CD4-positive, alpha-beta T cell treated with Interleukin-15 for 4 hours (primary cell): ENCODE measurements around the gene ZNF791.
"Not testable (repeated sequence)": the region's sequence is repeated elsewhere in the genome, so short reads cannot be mapped to it uniquely, and the experiment has no call there.

ENCODE experiments used
- DNase-seq: peaks from one replicate; pipeline ENCODE4 v3.0.0-alpha.2; 2020; ENCODE audit warnings: low spot score

ZNF791 gene

DNA sequence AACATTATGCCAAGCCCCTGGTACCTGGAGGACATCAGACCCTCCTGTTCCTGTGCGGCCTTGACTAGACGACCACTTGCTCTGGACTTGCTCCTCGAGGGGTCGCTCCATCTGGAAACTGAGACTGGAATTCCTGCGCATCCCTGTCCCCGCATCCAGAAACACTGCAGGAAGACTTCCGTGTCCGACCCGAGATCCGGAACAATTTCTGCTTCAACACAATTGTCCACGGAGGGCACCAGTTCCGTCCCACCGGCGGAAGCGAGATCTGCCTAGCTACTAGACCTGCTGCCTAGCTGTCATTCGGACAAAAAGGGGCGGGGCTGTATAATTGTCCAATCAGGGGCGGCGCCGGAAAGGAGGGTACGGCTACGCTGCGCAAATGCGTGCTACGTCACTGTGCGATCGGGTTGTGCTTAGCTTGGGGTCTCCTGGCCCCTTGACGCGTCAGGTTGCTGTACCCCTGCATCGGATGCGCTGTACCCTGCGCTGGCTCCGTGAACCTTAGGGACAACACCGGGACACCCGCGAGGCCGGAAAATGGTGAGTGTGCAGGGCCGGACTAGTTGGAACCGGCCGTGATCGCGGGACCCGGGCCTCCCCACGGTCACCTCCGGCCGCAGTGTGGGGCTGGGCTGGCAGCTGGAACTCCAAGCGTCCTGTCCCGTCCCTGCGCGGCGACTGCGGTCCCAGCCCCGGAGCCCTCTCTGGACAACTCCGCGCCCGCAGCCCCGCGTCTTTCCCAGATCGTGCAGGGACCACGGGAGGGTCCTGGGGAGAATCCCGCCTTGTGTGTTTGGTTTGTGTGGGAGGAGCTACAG, at the start of gene ZNF791, which contains the start of gene ZNF490:
Gene ZNF791, plus strand, starts transcription at position 381 of the 821 bp plus-strand sequence. Its CDS starts 160 bp downstream, at position 541.
Gene ZNF490, minus strand, starts transcription at position 274 of the 821 bp plus-strand sequence. Its CDS starts 133 bp downstream, at position 141.
- DNase-seq: peak; percentile 98

DNA sequence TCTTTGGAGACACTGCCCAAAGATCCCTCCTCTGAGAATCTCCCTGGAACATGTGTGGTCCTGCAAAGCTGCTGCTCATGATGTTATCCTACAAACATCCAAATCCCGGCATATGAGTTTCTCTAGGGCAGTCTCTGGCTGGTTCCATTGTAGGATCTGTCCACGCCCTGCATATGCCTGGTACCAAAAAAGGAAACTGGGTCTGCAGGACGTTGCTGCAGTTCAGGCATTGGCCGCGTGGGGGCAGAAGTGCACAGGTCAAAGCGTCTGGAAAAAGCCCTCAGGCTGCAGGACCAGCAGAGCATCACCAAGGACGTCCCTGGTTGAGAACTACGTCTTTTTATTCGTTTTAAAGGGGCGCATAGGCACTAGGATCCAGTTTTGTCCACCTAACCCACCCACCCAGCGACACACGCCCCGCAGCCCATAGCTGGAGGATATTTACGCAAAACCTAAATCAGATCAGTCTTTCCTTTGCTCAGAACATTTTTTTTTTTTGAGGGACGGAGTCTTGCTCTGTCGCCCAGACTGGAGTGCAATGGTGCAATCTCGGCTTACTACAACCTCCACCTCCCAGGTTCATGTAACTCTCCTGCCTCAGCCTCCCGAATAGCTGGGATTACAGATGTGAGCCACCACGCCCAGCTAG, 46.6 kb upstream of the ZNF791 start:
- DNase-seq: peak; percentile 91

DNA sequence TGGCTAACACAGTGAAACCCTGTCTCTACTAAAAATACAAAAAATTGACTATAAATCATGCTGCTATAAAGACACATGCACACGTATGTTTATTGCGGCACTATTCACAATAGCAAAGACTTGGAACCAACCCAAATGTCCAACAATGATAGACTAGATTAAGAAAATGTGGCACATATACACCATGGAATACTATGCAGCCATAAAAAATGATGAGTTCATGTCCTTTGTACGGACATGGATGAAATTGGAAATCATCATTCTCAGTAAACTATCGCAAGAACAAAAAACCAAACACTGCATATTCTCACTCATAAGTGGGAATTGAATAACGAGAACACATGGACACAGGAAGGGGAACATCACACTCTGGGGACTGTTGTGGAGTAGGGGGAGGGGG, 44.3 kb upstream of the ZNF791 start:
- not testable (repeated sequence) for DNase-seq

DNA sequence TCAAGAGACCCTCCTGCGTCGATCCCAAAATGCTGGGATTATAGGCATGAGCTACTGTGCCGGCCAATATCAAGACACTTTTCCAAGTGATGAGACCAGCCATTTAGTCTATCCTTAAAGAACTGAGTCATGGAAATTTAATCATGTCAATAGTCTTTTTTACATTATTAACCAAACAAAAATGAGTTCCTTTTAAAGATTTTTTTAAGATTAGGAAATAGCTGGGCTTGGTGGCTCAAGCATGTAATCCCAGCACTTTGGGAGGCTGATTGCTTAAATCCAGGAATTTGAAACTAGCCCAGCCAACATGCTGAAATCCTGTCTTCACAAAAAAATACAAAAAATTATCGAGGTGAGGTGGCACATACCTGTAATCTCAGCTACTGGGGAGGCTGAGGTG, 42.8 kb upstream of the ZNF791 start:
- DNase-seq: no peak

DNA sequence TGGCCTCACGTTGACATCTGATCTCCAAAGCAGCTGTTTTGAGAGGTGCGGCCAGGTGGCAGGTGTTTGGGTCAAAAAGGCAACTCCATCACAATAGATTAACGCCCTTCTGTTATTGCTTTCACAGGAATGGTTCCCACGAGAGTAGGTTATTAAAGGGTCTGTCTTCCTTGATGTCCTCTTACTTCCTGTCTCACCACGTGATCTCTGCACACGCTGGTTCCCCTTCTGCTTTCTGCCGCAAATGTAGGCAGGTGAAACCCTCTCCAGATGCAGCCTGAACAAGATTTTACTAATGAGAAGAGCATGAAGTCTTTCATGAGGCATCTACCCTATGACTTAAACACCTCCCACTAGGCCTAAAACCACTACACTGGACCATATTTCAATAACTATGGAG, 36.7 kb upstream of the ZNF791 start:
- DNase-seq: no peak

DNA sequence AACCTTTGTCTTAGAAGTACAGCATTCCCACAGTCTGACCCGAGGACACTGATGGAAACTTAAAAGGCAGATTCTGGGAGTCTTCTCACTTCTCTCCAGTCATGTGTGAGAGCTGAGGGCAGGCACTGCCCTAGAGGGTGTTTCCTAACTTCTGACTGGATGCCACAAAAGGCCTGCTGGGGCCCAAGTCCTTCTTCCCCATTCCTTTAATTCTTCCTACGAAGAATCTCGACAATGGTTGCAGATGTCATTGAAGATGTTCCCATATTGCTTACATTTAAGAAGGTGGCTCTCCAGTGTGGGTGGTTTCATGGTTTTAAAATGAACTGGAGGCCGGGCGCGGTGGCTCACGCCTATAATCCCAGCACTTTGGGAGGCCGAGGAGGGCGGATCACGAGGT, 32.1 kb upstream of the ZNF791 start:
- no peak for DNase-seq

DNA sequence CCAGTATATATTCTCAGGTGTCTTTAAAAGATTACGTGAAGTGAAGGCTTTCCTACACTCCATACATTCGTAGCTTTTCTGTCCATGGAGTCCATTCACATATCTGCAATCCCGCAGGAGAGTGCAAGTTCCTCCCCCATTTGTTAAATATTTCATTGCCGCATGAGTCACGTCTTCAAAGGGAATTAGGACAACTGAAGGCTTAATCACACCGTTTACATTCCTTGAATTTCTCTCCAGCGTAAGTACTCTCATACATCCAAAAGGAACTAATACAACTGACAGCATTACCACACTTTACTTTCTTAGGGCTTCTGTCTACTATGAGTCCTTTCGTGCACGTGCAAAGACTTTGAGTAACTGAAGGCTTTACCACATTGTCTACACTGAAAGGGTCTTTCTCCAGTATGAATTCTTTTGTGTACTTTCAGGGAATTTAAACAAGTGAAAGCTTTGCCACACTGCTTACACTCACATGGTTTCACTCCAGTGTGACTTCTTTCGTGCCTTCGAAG, 30.5 kb upstream of the ZNF791 start:
- DNase-seq: no peak

DNA sequence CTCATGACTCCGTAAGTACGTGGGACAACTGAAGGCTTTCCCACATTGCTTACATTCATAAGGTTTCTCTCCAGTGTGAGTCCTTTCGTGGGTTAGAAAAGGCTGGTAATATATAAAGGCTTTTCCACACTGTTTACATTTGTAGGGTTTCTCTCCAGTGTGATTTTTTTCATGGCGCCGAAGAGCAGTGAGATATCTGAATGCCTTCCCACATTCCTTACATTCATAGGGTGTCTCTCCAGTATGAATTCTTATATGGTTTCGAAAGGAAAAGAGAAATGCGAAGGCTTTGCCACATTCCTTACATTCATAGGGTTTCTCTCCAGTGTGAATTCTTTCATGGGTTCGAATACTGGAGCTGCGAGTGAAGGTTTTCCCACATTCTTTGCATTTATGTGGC, 29.6 kb upstream of the ZNF791 start:
- no peak for DNase-seq

DNA sequence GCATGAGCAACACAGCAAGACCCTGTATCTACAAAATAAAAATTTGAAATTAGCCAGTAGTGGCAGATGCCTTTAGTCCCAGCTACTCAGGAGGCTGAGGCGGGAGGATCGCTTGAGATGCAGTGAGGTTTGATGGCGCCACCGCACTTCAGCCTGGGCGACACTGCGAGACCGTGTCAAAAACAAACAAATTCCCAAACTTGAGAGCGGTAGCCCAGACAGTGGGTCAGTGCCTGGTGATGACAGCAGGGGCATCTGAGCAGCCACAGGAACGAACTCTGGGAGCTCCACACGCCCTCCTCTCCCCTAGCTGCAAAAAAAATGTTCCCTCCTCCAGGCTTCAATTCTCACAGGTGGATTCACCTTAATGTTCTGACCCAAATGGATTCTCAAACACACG, 14.2 kb upstream of the ZNF791 start:
- no peak for DNase-seq

DNA sequence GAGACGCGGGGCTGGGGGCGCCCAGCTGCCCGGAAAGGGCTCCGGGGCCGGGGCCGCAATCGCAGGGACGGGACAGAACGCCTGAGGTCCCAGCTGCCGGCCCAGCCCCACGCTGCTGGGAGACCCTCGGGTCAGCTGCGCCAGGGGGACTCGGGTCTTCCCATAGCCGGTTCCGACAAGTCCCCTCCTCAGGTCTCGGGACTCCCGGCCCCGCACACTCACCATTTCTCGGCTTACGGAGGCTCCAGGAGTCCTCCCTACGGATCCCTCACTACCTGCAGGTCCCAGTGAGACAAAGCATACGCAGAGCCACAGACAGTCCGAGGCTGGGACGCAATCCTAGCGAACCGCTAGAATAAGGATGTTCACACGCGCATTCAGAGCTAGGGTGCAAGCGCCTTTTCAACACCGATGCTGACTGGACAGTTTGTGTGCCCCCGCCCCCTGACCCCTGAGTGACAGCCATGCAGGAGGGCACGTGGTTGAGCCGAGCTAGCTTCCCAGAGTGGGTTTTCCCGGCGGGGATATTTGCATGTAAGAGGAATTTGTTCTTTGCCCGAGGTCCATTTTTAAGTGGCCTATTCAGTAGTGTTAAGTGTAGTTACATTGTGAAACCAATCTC, 13.7 kb upstream of the ZNF791 start:
- DNase-seq: no peak

DNA sequence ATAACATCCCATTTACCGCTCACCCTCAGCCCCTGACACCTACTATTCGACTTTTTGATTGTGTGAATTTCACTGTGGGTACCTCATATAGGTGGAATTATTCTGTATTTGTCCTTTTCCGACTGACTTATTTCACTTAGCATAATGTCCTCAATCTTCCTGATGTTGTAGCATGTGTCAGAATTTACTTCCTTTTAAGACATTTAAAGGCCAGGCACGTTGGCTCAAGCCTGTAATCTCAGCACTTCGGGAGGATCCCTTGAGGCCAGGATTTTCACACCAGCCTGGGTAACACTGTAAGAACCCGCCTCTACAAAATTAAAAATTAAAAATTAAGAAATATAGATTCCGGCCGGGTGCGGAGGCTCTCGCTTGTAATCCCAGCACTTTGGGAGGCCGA, 13.1 kb upstream of the ZNF791 start:
- DNase-seq: no peak

DNA sequence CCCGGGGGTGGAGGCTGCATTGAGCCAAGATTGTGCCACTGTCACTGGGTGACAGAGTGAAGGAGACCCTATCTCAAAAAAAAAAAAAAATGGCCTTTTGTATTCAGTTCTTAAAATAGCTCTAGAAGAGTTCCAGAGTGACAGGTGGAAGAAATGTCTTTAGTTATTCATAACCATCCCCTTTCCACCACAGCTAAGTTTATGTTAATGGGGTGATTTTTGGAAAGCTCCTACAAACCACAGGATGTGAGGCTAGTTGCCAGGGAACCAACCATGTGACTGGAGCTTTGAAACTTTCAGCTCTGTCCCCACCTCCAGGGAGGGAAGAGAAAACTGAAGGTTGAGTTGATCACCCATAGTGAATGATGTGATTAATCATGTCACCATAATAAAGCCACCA, 7.0 kb upstream of the ZNF791 start:
- peak; percentile 60 for DNase-seq

DNA sequence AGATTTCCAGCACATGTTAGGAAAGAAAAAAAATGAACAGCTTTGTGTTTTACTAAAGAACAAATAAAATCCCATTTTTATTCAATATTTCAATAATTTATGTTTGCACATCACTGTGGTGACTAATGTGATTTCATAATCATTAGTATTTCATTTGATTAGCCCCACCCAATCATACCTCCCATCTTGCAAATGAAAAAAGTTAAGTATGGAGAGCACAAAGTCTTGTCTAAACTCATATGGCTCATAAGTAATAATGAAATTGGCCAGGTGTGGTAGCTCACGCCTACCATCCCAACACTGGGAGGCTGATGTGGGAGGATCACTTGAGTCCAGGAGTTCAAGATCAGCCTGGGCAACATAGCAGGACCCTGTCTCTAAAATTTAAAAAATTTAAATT, 3.9 kb upstream of the ZNF791 start:
- DNase-seq: no peak

DNA sequence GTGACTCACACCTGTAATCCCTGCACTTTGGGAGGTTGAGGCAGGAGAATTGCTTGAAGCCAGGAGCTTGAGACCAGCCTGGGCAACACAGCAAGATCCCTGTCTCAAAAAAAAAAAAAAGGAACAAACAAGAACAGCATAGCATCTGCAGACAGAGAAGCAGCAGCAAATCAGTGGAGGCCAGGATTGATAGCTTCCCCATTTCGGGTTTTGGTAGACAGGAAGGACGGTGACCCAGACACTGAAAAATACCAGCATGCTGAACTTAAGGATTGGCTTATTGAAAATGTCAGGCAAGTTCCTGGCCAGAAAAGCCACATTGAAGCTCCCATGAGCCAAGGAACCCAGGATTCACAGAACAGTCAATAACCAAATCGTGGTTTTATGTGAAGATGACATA, 3.1 kb upstream of the ZNF791 start:
- no peak for DNase-seq

DNA sequence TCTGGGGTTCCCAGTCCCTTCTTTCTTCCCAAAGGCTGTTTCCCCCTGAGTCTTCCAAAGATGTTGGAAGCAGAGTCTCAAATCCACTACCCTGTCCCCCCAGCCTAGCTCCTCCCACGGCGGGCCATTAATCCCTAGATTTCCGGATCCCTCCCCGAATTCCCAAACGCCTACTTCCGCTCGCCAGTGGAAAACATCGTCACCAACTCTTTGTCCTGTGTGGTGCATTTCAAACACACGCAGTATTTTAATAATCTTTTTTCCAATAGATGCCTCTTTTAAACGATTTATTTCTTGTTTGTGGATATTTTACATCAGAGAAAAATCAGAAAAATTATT, 610 bp downstream of the ZNF791 start:
- DNase-seq: no peak

DNA sequence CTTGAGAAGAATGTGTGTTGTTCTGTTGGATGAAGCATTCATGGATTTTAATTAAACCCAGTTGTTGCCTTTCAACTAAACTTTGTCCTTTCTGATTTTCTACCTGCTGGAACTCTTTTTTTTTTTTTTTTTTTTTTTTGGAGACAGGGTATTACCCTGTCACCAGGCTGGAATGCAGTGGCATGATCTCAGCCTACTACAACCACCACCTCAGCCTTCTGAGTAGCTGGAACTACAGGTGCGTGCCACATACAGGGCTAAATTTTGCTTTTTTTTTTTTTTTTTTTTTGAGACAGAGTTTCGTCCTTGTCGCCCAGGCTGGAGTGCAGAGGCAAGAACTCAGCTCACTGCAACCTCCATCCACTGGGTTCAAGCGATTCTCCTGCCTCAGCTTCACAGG, 6.9 kb downstream of the ZNF791 start:
- no peak for DNase-seq

DNA sequence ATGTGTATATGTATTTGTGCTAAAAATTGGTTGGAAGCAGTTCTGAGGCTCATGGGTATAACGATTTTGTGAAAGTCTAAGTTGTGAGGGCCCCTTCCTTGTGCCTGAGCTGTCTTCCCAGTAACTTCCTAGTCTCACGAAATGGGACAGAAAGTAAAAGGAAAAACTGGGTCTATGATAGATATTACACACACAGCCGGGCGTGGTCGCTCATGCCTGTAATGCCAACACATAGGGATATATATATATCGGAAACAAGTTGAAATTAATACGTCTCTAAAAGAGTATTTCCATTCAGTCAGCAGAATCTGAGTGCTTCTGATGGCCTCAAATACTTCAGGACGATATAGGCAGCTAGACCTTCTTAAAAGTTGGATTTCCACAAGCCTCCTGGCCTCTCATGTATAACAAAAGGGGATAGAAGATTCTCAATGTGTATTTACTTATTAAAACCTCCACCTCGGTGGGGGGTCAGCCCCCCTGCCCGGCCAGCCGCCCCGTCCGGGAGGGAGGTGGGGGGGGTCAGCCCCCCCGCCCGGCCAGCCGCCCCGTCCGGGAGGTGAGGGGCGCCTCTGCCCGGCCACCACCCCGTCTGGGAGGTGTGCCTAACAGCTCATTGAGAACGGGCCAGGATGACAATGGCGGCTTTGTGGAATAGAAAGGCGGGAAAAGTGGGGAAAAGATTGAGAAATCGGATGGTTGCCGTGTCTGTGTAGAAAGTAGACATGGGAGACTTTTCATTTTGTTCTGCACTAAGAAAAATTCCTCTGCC, 10.7 kb downstream of the ZNF791 start:
- not testable (repeated sequence) for DNase-seq

DNA sequence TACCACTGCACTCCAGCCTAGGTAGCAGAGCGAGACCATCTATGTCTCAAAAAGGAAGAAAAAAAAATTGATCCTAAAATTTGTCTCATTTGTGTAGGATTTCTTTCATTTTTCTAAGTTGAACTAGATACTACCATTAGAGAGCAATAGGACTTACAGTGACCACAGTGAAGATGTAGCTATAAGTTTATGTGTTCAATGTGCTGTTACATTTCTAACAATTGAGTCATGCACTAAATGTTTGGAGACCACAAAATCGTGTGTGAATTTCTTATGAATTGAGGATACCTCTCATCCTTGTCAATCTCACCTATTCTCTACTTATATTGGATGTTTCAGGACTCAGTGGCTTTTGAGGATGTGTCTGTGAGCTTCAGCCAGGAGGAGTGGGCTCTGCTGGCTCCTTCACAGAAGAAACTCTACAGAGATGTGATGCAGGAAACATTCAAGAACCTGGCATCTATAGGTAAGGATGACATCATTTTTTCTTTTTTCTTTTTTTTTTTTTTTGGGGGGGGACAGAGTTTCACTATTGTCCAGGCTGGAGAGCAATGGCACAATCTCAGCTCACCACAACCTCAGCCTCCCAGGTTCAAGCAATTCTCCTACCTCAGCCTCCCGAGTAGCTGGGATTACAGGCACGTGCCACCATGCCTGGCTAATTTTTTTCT, 12.8 kb downstream of the ZNF791 start:
- DNase-seq: no peak

DNA sequence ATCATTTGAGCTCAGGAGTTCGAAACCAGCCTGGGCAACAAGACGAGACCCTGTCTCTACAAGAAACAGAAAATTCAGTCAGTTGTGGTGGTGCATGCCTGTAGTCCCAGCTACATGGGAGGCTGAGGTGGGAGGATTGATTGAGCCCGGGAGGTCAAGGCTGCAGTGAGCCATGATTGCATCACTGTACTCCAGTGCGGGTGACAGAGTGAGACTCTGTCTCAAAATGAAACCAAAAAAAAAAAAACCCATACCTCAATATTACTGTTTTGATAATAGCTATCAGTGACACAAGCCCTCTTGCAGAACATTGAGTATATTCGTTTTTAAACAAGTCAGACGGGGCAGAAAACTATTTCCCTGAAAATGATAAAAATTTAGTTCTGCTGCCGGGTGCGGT, 16.2 kb downstream of the ZNF791 start:
- no peak for DNase-seq

DNA sequence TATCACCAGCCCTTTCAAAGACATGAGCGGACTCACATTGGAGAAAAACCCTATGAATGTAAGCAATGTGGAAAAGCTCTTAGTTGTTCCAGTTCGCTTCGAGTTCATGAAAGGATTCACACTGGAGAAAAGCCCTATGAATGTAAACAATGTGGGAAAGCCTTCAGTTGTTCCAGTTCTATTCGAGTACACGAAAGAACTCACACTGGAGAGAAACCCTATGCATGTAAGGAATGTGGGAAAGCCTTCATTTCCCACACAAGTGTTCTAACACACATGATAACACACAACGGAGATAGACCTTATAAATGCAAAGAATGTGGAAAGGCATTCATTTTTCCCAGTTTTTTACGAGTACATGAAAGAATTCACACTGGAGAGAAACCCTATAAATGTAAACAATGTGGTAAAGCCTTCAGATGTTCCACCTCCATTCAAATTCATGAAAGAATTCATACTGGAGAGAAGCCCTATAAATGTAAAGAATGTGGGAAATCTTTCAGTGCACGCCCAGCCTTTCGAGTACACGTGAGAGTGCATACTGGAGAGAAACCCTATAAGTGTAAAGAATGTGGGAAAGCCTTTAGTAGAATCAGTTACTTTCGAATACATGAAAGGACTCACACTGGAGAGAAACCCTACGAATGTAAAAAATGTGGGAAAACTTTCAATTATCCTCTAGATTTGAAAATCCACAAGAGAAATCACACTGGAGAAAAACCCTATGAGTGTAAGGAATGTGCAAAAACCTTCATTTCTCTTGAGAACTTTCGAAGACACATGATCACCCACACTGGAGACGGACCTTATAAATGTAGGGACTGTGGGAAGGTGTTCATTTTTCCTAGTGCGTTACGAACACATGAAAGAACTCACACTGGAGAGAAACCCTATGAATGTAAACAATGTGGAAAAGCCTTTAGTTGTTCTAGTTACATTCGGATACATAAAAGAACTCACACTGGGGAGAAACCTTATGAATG, 17.6 kb downstream of the ZNF791 start:
- no peak for DNase-seq
